Measurements from ENCODE around the gene KBTBD13.

KBTBD13 gene

GRCh38 chr15:65100442-65100841, 23.9 kb downstream of the KBTBD13 start:
- no peak overlapping the region for H3K4me3 ChIP-seq (replicated peaks; ENCODE audit: low read depth, low read length)
- no peak for DNase-seq (ENCODE audit: low read depth)
- TF ChIP-seq CTCF (IDR thresholded peaks at IDR 0.05; ENCODE audit: low read length, missing control alignments), result no peak

GRCh38 chr15:65101411-65101890, 24.9 kb downstream of the KBTBD13 start:
- TF ChIP-seq CTCF (IDR thresholded peaks at IDR 0.05; ENCODE audit: low read length, missing control alignments), result peak; percentile 90
- peak; percentile 79 for DNase-seq (ENCODE audit: low read depth)

GRCh38 chr15:65101891-65102708, 25.6 kb downstream of the KBTBD13 start:
- no peak for TF ChIP-seq CTCF (IDR thresholded peaks at IDR 0.05; ENCODE audit: low read length, missing control alignments)
- no peak for DNase-seq (ENCODE audit: low read depth)
- H3K4me3 ChIP-seq (replicated peaks; ENCODE audit: low read depth, low read length), result no peak overlapping the region

More at GRCh38 chr15:65101411-65101890, 24.9 kb downstream of the KBTBD13 start:
- no peak overlapping the region for H3K4me3 ChIP-seq (replicated peaks; ENCODE audit: low read depth, low read length)

- no peak for TF ChIP-seq CTCF (IDR thresholded peaks at IDR 0.05; ENCODE audit: low read length, missing control alignments)
- H3K4me3 ChIP-seq (replicated peaks; ENCODE audit: low read depth, low read length), result no peak overlapping the region
- DNase-seq (ENCODE audit: low read depth), result no peak
Observed at GRCh38 chr15:65102912-65103311, 26.4 kb downstream of the KBTBD13 start.

- no peak for DNase-seq (ENCODE audit: low read depth)
- TF ChIP-seq CTCF (IDR thresholded peaks at IDR 0.05; ENCODE audit: low read length, missing control alignments), result no peak
- no peak overlapping the region for H3K4me3 ChIP-seq (replicated peaks; ENCODE audit: low read depth, low read length)
Observed at GRCh38 chr15:65105038-65105437, 28.5 kb downstream of the KBTBD13 start.

- no peak for DNase-seq (ENCODE audit: low read depth)
- H3K4me3 ChIP-seq (replicated peaks; ENCODE audit: low read depth, low read length), result no peak overlapping the region
- TF ChIP-seq CTCF (IDR thresholded peaks at IDR 0.05; ENCODE audit: low read length, missing control alignments), result no peak
Observed at GRCh38 chr15:65106011-65106590, 29.6 kb downstream of the KBTBD13 start.

Data from fibroblast of pulmonary artery (primary cell).